H9 (cell line): ENCODE measurements around the gene OR10P1. TPM values are rescaled to one million over a fixed set of nuclear protein-coding genes. Genes with fewer than 3 reads are reported as not detected.

Source experiments
- DNase-seq: peaks from one replicate; pipeline ENCODE4 v3.0.0-alpha.2; 2017
- H2AFZ ChIP-seq: one replicate; pipeline ENCODE4 v1.6.1; 2013; ENCODE audit warnings: mild to moderate bottlenecking, low read length, control low read depth, moderate library complexity
- H2AK5ac ChIP-seq: 2 replicates; pipeline ENCODE4 v1.6.1; 2013; ENCODE audit warnings: low read length, control low read depth, mixed read lengths; ENCODE audit not compliant: insufficient read length
- H2BK120ac ChIP-seq: one replicate; pipeline ENCODE4 v1.6.1; 2013; ENCODE audit warnings: low read depth, mild to moderate bottlenecking, low read length, control low read depth, inconsistent platforms; ENCODE audit not compliant: poor library complexity, severe bottlenecking
- H2BK12ac ChIP-seq: 2 replicates; pipeline ENCODE4 v1.6.1; 2013; ENCODE audit warnings: low read length, control low read depth, mixed read lengths, low read depth; ENCODE audit not compliant: insufficient read length
- H2BK15ac ChIP-seq: 2 replicates; pipeline ENCODE4 v1.6.1; 2013; ENCODE audit warnings: low read depth, low read length, control low read depth
- H2BK20ac ChIP-seq: one replicate; pipeline ENCODE4 v1.6.1; 2013; ENCODE audit warnings: low read depth, mild to moderate bottlenecking, low read length, control low read depth, inconsistent platforms; ENCODE audit not compliant: poor library complexity, severe bottlenecking
- H2BK5ac ChIP-seq: 2 replicates; pipeline ENCODE4 v1.6.1; 2013; ENCODE audit warnings: low read length, control low read depth, mixed read lengths; ENCODE audit not compliant: insufficient read length
- H3K14ac ChIP-seq: 2 replicates; pipeline ENCODE4 v1.6.1; 2013; ENCODE audit warnings: low read length, control low read depth; ENCODE audit not compliant: insufficient read depth
- H3K18ac ChIP-seq: 2 replicates; pipeline ENCODE4 v1.6.1; 2013; ENCODE audit warnings: low read depth, mild to moderate bottlenecking, mixed read lengths, low read length, control low read depth; ENCODE audit not compliant: insufficient read length
- H3K23ac ChIP-seq: 2 replicates; pipeline ENCODE4 v1.6.1; 2013; ENCODE audit warnings: low read length, control low read depth, mixed read lengths, low read depth; ENCODE audit not compliant: insufficient read length
- H3K23me2 ChIP-seq: 2 replicates; pipeline ENCODE4 v1.6.1; 2013; ENCODE audit warnings: low read depth, mild to moderate bottlenecking, mixed read lengths, low read length, control low read depth; ENCODE audit not compliant: insufficient read length, poor library complexity, severe bottlenecking
- H3K27ac ChIP-seq: 2 replicates; pipeline ENCODE4 v1.5.1; 2013; ENCODE audit warnings: low read length, control low read depth, mixed read lengths, low read depth; ENCODE audit not compliant: insufficient read length
- H3K27me3 ChIP-seq: 2 replicates; pipeline ENCODE4 v1.6.1; 2013; ENCODE audit warnings: low read length, control low read depth, inconsistent platforms; ENCODE audit not compliant: insufficient read depth
- H3K4ac ChIP-seq: 2 replicates; pipeline ENCODE4 v1.6.1; 2013; ENCODE audit warnings: low read depth, mild to moderate bottlenecking, control low read depth, inconsistent platforms, low read length, moderate library complexity
- H3K4me1 ChIP-seq: 2 replicates; pipeline ENCODE4 v1.6.1; 2013; ENCODE audit warnings: low read length, control low read depth, inconsistent platforms; ENCODE audit not compliant: insufficient read depth
- H3K4me2 ChIP-seq: 2 replicates; pipeline ENCODE4 v1.6.1; 2013; ENCODE audit warnings: low read length, control low read depth, mixed read lengths; ENCODE audit not compliant: insufficient read length, insufficient read depth
- H3K56ac ChIP-seq: 2 replicates; pipeline ENCODE4 v1.6.1; 2013; ENCODE audit warnings: low read depth, mild to moderate bottlenecking, mixed read lengths, low read length, control low read depth; ENCODE audit not compliant: insufficient read length
- H3K79me1 ChIP-seq: 2 replicates; pipeline ENCODE4 v1.6.1; 2013; ENCODE audit warnings: low read depth, mild to moderate bottlenecking, moderate library complexity, low read length, control low read depth, inconsistent platforms; ENCODE audit not compliant: insufficient read depth, poor library complexity, severe bottlenecking
- H3K79me2 ChIP-seq: 2 replicates; pipeline ENCODE4 v1.6.1; 2013; ENCODE audit warnings: low read length, control low read depth, inconsistent platforms; ENCODE audit not compliant: insufficient read depth
- H3K9ac ChIP-seq: 2 replicates; pipeline ENCODE4 v1.6.1; 2013; ENCODE audit warnings: low read length, control low read depth, mixed read lengths; ENCODE audit not compliant: insufficient read length; ENCODE audit errors: extremely low read depth
- H3K9me3 ChIP-seq: one replicate; pipeline ENCODE4 v1.6.1; 2013; ENCODE audit warnings: low read depth, low read length, inconsistent platforms; ENCODE audit not compliant: control insufficient read depth
- H3T11ph ChIP-seq: one replicate; pipeline ENCODE4 v1.6.1; 2013; ENCODE audit warnings: mild to moderate bottlenecking, low read length, control low read depth, inconsistent platforms
- H4K20me1 ChIP-seq: one replicate; pipeline ENCODE4 v1.6.1; 2013; ENCODE audit not compliant: control insufficient read depth, insufficient read length, insufficient read depth
- H4K5ac ChIP-seq: 2 replicates; pipeline ENCODE4 v1.6.1; 2013; ENCODE audit warnings: low read depth, mild to moderate bottlenecking, mixed read lengths, low read length, control low read depth; ENCODE audit not compliant: insufficient read length
- H4K8ac ChIP-seq: replicated peaks from 2 replicates; pipeline ENCODE4 v1.6.1; 2013; ENCODE audit warnings: low read length, control low read depth, mixed read lengths, low read depth; ENCODE audit not compliant: insufficient read length
- H4K91ac ChIP-seq: 2 replicates; pipeline ENCODE4 v1.6.1; 2013; ENCODE audit warnings: low read depth, mild to moderate bottlenecking, moderate library complexity, mixed read lengths, low read length, control low read depth; ENCODE audit not compliant: insufficient read length
- H3K27ac Mint-ChIP-seq, 3 experiments: 2 replicates in 2 of 3; 3 replicates in 1 of 3; pipeline ENCODE4 v1.8.0; 2020 to 2021; ENCODE audit warnings: mixed read lengths in 3 of 3, mild to moderate bottlenecking in 1 of 3, moderate library complexity in 1 of 3
- H3K27me3 Mint-ChIP-seq: 2 replicates; pipeline ENCODE4 v1.8.0; 2021; ENCODE audit warnings: low read depth, mild to moderate bottlenecking, moderate library complexity, mixed read lengths
- H3K36me3 Mint-ChIP-seq, 3 experiments: 2 replicates in 2 of 3; 3 replicates in 1 of 3; pipeline ENCODE4 v1.8.0; 2020 to 2021; ENCODE audit warnings: low read depth in 3 of 3, mixed read lengths in 3 of 3; ENCODE audit not compliant: insufficient read depth in 1 of 3
- H3K4me1 Mint-ChIP-seq, 2 experiments: 2 replicates each; pipeline ENCODE4 v1.8.0; 2020; ENCODE audit warnings: mixed read lengths in 2 of 2
- H3K4me3 Mint-ChIP-seq, 2 experiments: 2 replicates in 1 of 2; 3 replicates in 1 of 2; pipeline ENCODE4 v1.8.0; 2020 to 2021; ENCODE audit warnings: mild to moderate bottlenecking in 2 of 2, mixed read lengths in 2 of 2, moderate library complexity in 1 of 2
- H3K9me3 Mint-ChIP-seq, 2 experiments: 2 replicates in 1 of 2; 3 replicates in 1 of 2; pipeline ENCODE4 v1.8.0; 2020; ENCODE audit warnings: mild to moderate bottlenecking in 2 of 2, mixed read lengths in 2 of 2, moderate library complexity in 1 of 2
- total RNA-seq: library from RNA; stranded (reverse); gene quantifications from 2 replicates; pipeline ENCODE4 v1.2.1, GENCODE V29; 2021
- TF ChIP-seq, protein P1 (sequence below): fragments of 200-600 bp; sonication (generic); conservative IDR thresholded peaks from 3 replicates; pipeline ENCODE4 v1.8.0; 2021; ENCODE audit warnings: antibody characterized with exemption, mild to moderate bottlenecking

The OR10P1 gene
- total RNA-seq, 1 experiment from 2014 or later, result not detected

DNA sequence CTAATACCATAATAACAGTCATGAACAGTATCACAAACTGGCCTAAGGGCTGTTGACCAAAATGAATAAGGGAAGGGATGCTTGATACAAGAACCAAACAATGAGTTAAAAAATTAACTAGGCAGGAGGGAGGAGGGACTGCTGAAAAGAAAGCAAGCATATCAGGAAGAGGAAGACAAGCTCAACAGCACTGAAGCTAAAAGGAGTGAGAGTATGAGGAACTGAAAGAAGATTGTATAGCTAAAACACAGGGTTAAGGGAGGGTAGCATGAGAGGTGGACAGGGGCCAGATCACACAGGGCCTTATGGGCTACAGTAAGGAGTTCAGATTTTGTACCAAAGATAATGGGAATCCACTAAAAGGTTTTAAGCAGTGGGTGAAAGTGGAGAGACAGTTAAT lies 36.9 kb downstream of the OR10P1 start:
- TF ChIP-seq, protein P1, sequence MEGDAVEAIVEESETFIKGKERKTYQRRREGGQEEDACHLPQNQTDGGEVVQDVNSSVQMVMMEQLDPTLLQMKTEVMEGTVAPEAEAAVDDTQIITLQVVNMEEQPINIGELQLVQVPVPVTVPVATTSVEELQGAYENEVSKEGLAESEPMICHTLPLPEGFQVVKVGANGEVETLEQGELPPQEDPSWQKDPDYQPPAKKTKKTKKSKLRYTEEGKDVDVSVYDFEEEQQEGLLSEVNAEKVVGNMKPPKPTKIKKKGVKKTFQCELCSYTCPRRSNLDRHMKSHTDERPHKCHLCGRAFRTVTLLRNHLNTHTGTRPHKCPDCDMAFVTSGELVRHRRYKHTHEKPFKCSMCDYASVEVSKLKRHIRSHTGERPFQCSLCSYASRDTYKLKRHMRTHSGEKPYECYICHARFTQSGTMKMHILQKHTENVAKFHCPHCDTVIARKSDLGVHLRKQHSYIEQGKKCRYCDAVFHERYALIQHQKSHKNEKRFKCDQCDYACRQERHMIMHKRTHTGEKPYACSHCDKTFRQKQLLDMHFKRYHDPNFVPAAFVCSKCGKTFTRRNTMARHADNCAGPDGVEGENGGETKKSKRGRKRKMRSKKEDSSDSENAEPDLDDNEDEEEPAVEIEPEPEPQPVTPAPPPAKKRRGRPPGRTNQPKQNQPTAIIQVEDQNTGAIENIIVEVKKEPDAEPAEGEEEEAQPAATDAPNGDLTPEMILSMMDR, result no peak
- Histone ChIP-seq H3K27me3 (no peaks in the 10 kb centered on the region), H2BK5ac (no peak overlapping the region), H3K79me1 (no peaks in the 10 kb centered on the region), H4K5ac (no peak overlapping the region), H3K18ac (no peak overlapping the region), H3T11ph (no peak overlapping the region), H2BK120ac (no peak overlapping the region), H3K9me3 (no peaks in the 10 kb centered on the region), H2BK15ac (no peak overlapping the region), H3K14ac (no peak overlapping the region), H2AK5ac (no peak overlapping the region), H3K4ac (no peak overlapping the region), H3K23ac (no peak overlapping the region), H4K8ac (no peak overlapping the region), H2AFZ (no peak overlapping the region), H2BK12ac (no peak overlapping the region), H3K4me2 (no peak overlapping the region), H3K56ac (no peak overlapping the region), H3K27ac (no peak overlapping the region), H3K4me1 (no peaks in the 10 kb centered on the region), H4K91ac (no peak overlapping the region), H3K79me2 (no peaks in the 10 kb centered on the region), H2BK20ac (no peak overlapping the region), H3K9ac (no peak overlapping the region), H3K23me2 (no peaks in the 10 kb centered on the region), H4K20me1 (no peaks in the 10 kb centered on the region)
- no peaks in the 10 kb centered on the region; a peak in 1 of 7 replicates for H3K36me3 Mint-ChIP-seq
- DNase-seq, result no peak
- H3K27me3 Mint-ChIP-seq, result peaks cover 10% of the 10 kb centered on the region
- peaks cover 0 to 3% of the 10 kb centered on the region in 2 experiments; a peak in 1 of 4 replicates for H3K4me1 Mint-ChIP-seq
- no peaks in the 10 kb centered on the region for H3K9me3 Mint-ChIP-seq
- H3K4me3 Mint-ChIP-seq, result no peak overlapping the region
- H3K27ac Mint-ChIP-seq, result no peak overlapping the region
